HepG2 (cell line): ENCODE data around the gene HNF1B. TPM values are rescaled to one million over a fixed set of nuclear protein-coding genes. Genes with fewer than 3 reads are reported as not detected.

Experiments used
- ATAC-seq: fragments of 200-7000 bp; cut with Tn5 transposase; 3 replicates; pipeline ENCODE4 v1.9.1; 2020; ENCODE audit warnings: mild to moderate bottlenecking, moderate library complexity
- BruUV-seq: library from RNA; stranded (reverse); fragments of 400-500 nt; replicated peaks from 2 replicates; lab custom pipeline; 2021; lab: Mats Ljungman, UMichigan
- CTCF ChIA-PET: fragments of 300-600 bp; formaldehyde crosslinking; extraction: SDS; loops from one replicate; lab custom pipeline; 2021; ENCODE audit warnings: low total read pairs, inconsistent platforms, low intra/inter-chr PET ratio; lab: Yijun Ruan, JAX
- POLR2A ChIA-PET: fragments of 350-600 bp; sonication (Branson Sonifier 250); formaldehyde crosslinking; loops from one replicate; lab custom pipeline; 2020; ENCODE audit warnings: antibody characterized with exemption, inconsistent platforms; lab: Yijun Ruan, JAX
- DNase-seq: peaks from one replicate; pipeline ENCODE4 v3.0.0-alpha.2; 2015; ENCODE audit warnings: low spot score
- FAIRE-seq: peaks from 3 replicates; lab custom pipeline; 2011; peaks lifted over from hg19 to GRCh38; lab: Jason Lieb, UNC
- H2AFZ ChIP-seq: one replicate; pipeline ENCODE4 v1.6.1; 2011; ENCODE audit warnings: low read length, inconsistent platforms
- H3K27ac ChIP-seq: fragments of 300-600 bp; 3 replicates; pipeline ENCODE4 v1.8.0; 2011; ENCODE audit warnings: mixed run types, mild to moderate bottlenecking, mixed read lengths, low read length, inconsistent platforms; ENCODE audit not compliant: insufficient read depth; ENCODE audit errors: extremely low read length
- H3K27me3 ChIP-seq, 2 experiments: fragments of 200-600 bp in 1 of 2; 2 replicates in 1 of 2; 3 replicates in 1 of 2; pipeline versions ENCODE4 v1.6.0 to v1.8.0; 2011; ENCODE audit warnings: low read length in 2 of 2, mild to moderate bottlenecking in 2 of 2, moderate library complexity in 2 of 2, inconsistent platforms in 1 of 2; ENCODE audit not compliant: insufficient read depth in 2 of 2, control insufficient read depth in 1 of 2
- H3K36me3 ChIP-seq, 2 experiments: fragments of 200-600 bp in 1 of 2; replicated peaks in 1 of 2; 2 replicates in 1 of 2; 3 replicates in 1 of 2; pipeline versions ENCODE4 v1.5.1 to v1.8.0; 2011; ENCODE audit warnings: low read length in 2 of 2, inconsistent platforms in 1 of 2; ENCODE audit not compliant: insufficient read depth in 2 of 2, control insufficient read depth in 1 of 2
- H3K4me1 ChIP-seq: 2 replicates; pipeline ENCODE4 v1.5.1; 2012; ENCODE audit warnings: low read length, inconsistent platforms; ENCODE audit not compliant: insufficient read depth
- H3K4me2 ChIP-seq: 2 replicates; pipeline ENCODE4 v1.6.0; 2011; ENCODE audit warnings: low read depth, low read length, inconsistent platforms
- H3K4me3 ChIP-seq, 3 experiments: fragments of 200-600 bp in 1 of 3; sonication (generic), shearing (Covaris generic) in 1 of 3; replicated peaks in 1 of 3; 2 replicates each; pipeline ENCODE4 v1.5.1; 2011 to 2016; ENCODE audit warnings: low read length in 3 of 3, inconsistent platforms in 2 of 3, low read depth in 2 of 3, mild to moderate bottlenecking in 2 of 3, control low read depth in 1 of 3, mixed read lengths in 1 of 3; ENCODE audit not compliant: insufficient read depth in 1 of 3
- H3K79me2 ChIP-seq: one replicate; pipeline ENCODE4 v1.6.1; 2011; ENCODE audit warnings: low read length, inconsistent platforms; ENCODE audit not compliant: insufficient read depth
- H3K9ac ChIP-seq: 2 replicates; pipeline ENCODE4 v1.6.0; 2011; ENCODE audit warnings: mild to moderate bottlenecking, low read depth, low read length, inconsistent platforms; ENCODE audit not compliant: insufficient read depth
- H3K9me3 ChIP-seq: 2 replicates; pipeline ENCODE4 v1.5.1; 2012; ENCODE audit warnings: mild to moderate bottlenecking, low read length
- H4K20me1 ChIP-seq: 2 replicates; pipeline ENCODE4 v1.6.0; 2011; ENCODE audit warnings: inconsistent platforms, mild to moderate bottlenecking, low read length, moderate library complexity; ENCODE audit not compliant: insufficient read depth
- ARID2 ChIP-seq: sonication (generic); formaldehyde crosslinking; IDR thresholded peaks from 2 replicates; pipeline ENCODE4 v1.8.1; 2022; ENCODE audit warnings: mild to moderate bottlenecking, missing genetic modification reagents, borderline replicate concordance
- ATRX ChIP-seq: sonication (generic); formaldehyde crosslinking; IDR thresholded peaks from 2 replicates; pipeline ENCODE4 v1.4.0; 2020; ENCODE audit warnings: missing genetic modification reagents, borderline replicate concordance
- ELF3 ChIP-seq: IDR thresholded peaks from 2 replicates; pipeline ENCODE4 v1.6.1; 2016; ENCODE audit warnings: missing genetic modification reagents, missing compliant biosample characterization
- FIP1L1 ChIP-seq: fragments of 200-400 bp; formaldehyde crosslinking; IDR thresholded peaks from 2 replicates; pipeline ENCODE4 v1.6.1; 2018; ENCODE audit warnings: low read depth, mild to moderate bottlenecking, low read length, moderate library complexity, borderline replicate concordance; ENCODE audit not compliant: insufficient read depth
- FOXK2 ChIP-seq: fragments of 450-650 bp; IDR thresholded peaks from 2 replicates; pipeline ENCODE4 v1.6.1; 2016
- HOXA3 ChIP-seq: sonication (generic); formaldehyde crosslinking; IDR thresholded peaks from 2 replicates; pipeline ENCODE4 v1.5.0; 2020; ENCODE audit warnings: missing genetic modification reagents
- KAT2B ChIP-seq: fragments of 150-350 bp; IDR thresholded peaks from 2 replicates; pipeline ENCODE4 v1.6.1; 2014; ENCODE audit warnings: low read depth, low read length, borderline replicate concordance
- MIXL1 ChIP-seq: IDR thresholded peaks from 2 replicates; pipeline ENCODE4 v1.6.1; 2016
- MTF2 ChIP-seq: sonication (generic); formaldehyde crosslinking; IDR thresholded peaks from 2 replicates; pipeline ENCODE4 v1.5.0; 2020; ENCODE audit warnings: missing genetic modification reagents, borderline replicate concordance
- NAIF1 ChIP-seq: sonication (generic); formaldehyde crosslinking; IDR thresholded peaks from 2 replicates; pipeline ENCODE4 v1.5.0; 2020; ENCODE audit warnings: mild to moderate bottlenecking, missing genetic modification reagents, borderline replicate concordance
- RELA ChIP-seq: sonication (generic); formaldehyde crosslinking; IDR thresholded peaks from 2 replicates; pipeline ENCODE4 v1.4.0; 2020; ENCODE audit warnings: missing genetic modification reagents
- TBL1XR1 ChIP-seq: fragments of 150-350 bp; IDR thresholded peaks from 2 replicates; pipeline ENCODE4 v1.6.1; 2014; ENCODE audit warnings: borderline replicate concordance, low read length; ENCODE audit not compliant: partially characterized antibody
- THAP11 ChIP-seq: IDR thresholded peaks from 2 replicates; pipeline ENCODE4 v1.6.1; 2016; ENCODE audit warnings: missing biosample characterization, missing genetic modification reagents
- ZNF326 ChIP-seq: sonication (generic); formaldehyde crosslinking; IDR thresholded peaks from 2 replicates; pipeline ENCODE4 v1.4.0; 2020; ENCODE audit warnings: missing genetic modification reagents, borderline replicate concordance
- ZNF672 ChIP-seq: sonication (generic); formaldehyde crosslinking; IDR thresholded peaks from 2 replicates; pipeline ENCODE4 v1.8.1; 2022; ENCODE audit warnings: missing genetic modification reagents
- ZNF713 ChIP-seq: sonication (generic); formaldehyde crosslinking; IDR thresholded peaks from 2 replicates; pipeline ENCODE4 v1.4.0; 2020; ENCODE audit warnings: mild to moderate bottlenecking, missing genetic modification reagents
- WGBS: methylation state at CpG from one replicate; pipeline ENCODE4 v1.1.6; 2017; ENCODE audit warnings: low lambda C conversion rate; 5-methylcytosine and 5-hydroxymethylcytosine counted together
- in situ Hi-C: cut with HindIII; loops from 2 replicates; pipeline ENCODE4 v1.10.0; 2017; ENCODE audit warnings: low pct_unique_long_range_greater_than_20kb; ENCODE audit not compliant: extremely low pct_ligation_motif_present
- intact Hi-C: fragments of 100-400 bp; cut with micrococcal nuclease; formaldehyde crosslinking; loops from one replicate; pipeline ENCODE4 v1.10.0; 2022; ENCODE audit not compliant: unreplicated experiment
- polyA plus RNA-seq, 8 experiments: library from polyadenylated mRNA; depleted of rRNA in 3 of 8; stranded (reverse) in 7 of 8; unstranded in 1 of 8; fragments of >200 nt; fragmentation: Illumina TruSeq in 4 of 8; extraction: Trizol in 4 of 8; gene quantifications; 2 replicates each; pipeline versions ENCODE4 v1.2.1 to v1.2.3, GENCODE V29; 2011 to 2016; ENCODE audit warnings: low read depth in 4 of 8, missing spikeins in 1 of 8, mixed read lengths in 1 of 8; ENCODE audit not compliant: insufficient read depth in 1 of 8
- total RNA-seq, 5 experiments: library from RNA; depleted of rRNA; stranded (reverse); fragments of >200 nt; fragmentation: Illumina TruSeq; extraction: Trizol; gene quantifications; 2 replicates each; pipeline ENCODE4 v1.2.3, GENCODE V29; 2016; ENCODE audit warnings: low read depth in 1 of 5
- TF ChIP-seq, protein P1 (sequence below): IDR thresholded peaks from 2 replicates; pipeline ENCODE4 v1.6.1; 2016; ENCODE audit warnings: low read depth, missing genetic modification reagents, missing compliant biosample characterization
- TF ChIP-seq, protein P2 (sequence below): sonication (generic); formaldehyde crosslinking; IDR thresholded peaks from 2 replicates; pipeline ENCODE4 v1.8.1; 2023; ENCODE audit warnings: missing genetic modification reagents, mild to moderate bottlenecking, borderline replicate concordance

Gene HNF1B
- total and polyA plus RNA-seq, 2 of the 13 experiments (the other 11 are each of a cell fraction or from before 2014, with no cell fraction given) = 1.9 to 5.3 TPM

GRCh38 chr17:37741341-37742115, 3.3 kb downstream of the HNF1B start:
- no peak for ATAC-seq
- TF ChIP-seq FOXK2 (no peak), ZNF672 (no peak), FIP1L1 (no peak), ZNF713 (CRISPR knock-in tag) (no peak), TBL1XR1 (no peak), NAIF1 (no peak), MIXL1 (no peak), ZNF326 (CRISPR knock-in tag) (no peak), ARID2 (CRISPR knock-in tag) (no peak), ELF3 (CRISPR knock-in tag) (no peak), HOXA3 (CRISPR knock-in tag) (peak; percentile 22; the same call in 1 of the 2 replicates), THAP11 (CRISPR knock-in tag) (no peak), KAT2B (no peak), MTF2 (CRISPR knock-in tag) (no peak), ATRX (CRISPR knock-in tag) (no peak), RELA (CRISPR knock-in tag) (no peak)
- TF ChIP-seq, protein P1, sequence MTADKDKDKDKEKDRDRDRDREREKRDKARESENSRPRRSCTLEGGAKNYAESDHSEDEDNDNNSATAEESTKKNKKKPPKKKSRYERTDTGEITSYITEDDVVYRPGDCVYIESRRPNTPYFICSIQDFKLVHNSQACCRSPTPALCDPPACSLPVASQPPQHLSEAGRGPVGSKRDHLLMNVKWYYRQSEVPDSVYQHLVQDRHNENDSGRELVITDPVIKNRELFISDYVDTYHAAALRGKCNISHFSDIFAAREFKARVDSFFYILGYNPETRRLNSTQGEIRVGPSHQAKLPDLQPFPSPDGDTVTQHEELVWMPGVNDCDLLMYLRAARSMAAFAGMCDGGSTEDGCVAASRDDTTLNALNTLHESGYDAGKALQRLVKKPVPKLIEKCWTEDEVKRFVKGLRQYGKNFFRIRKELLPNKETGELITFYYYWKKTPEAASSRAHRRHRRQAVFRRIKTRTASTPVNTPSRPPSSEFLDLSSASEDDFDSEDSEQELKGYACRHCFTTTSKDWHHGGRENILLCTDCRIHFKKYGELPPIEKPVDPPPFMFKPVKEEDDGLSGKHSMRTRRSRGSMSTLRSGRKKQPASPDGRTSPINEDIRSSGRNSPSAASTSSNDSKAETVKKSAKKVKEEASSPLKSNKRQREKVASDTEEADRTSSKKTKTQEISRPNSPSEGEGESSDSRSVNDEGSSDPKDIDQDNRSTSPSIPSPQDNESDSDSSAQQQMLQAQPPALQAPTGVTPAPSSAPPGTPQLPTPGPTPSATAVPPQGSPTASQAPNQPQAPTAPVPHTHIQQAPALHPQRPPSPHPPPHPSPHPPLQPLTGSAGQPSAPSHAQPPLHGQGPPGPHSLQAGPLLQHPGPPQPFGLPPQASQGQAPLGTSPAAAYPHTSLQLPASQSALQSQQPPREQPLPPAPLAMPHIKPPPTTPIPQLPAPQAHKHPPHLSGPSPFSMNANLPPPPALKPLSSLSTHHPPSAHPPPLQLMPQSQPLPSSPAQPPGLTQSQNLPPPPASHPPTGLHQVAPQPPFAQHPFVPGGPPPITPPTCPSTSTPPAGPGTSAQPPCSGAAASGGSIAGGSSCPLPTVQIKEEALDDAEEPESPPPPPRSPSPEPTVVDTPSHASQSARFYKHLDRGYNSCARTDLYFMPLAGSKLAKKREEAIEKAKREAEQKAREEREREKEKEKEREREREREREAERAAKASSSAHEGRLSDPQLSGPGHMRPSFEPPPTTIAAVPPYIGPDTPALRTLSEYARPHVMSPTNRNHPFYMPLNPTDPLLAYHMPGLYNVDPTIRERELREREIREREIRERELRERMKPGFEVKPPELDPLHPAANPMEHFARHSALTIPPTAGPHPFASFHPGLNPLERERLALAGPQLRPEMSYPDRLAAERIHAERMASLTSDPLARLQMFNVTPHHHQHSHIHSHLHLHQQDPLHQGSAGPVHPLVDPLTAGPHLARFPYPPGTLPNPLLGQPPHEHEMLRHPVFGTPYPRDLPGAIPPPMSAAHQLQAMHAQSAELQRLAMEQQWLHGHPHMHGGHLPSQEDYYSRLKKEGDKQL (CRISPR knock-in tag) = no peak
- TF ChIP-seq, protein P2, sequence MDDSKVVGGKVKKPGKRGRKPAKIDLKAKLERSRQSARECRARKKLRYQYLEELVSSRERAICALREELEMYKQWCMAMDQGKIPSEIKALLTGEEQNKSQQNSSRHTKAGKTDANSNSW (CRISPR knock-in tag) = no peak

More at GRCh38 chr17:37741341-37742115, 3.3 kb downstream of the HNF1B start:
- in situ Hi-C loops = loop anchor here (5.0 to 10.0 kb wide), 2 partner anchors 34 to 97 kb away; partner anchors contain the start of gene DDX52
- H3K27ac ChIP-seq = peak overlapping the region; percentile 94
- CTCF ChIA-PET = no interaction called here
- H4K20me1 ChIP-seq = no peaks in the 10 kb centered on the region
- H3K36me3 ChIP-seq = peaks cover 5 to 15% of the 10 kb centered on the region in 2 experiments
- H2AFZ ChIP-seq = no peak overlapping the region
- FAIRE-seq = no peak
- BruUV-seq = no TSS peak
- H3K9me3 ChIP-seq = no peaks in the 10 kb centered on the region
- H3K79me2 ChIP-seq = peaks cover 49% of the 10 kb centered on the region
- 5% methylated on average over 14 of the region's 22 CpGs for WGBS
- intact Hi-C loops = loop anchor here (2.0 to 10.0 kb wide), 3 partner anchors 41 to 91 kb away; no protein-coding TSS in a partner anchor
- POLR2A ChIA-PET = interaction anchor here (1.3 to 6.0 kb wide), 4 partner anchors 25 to 52 kb away, joined by 6 to 79 read pairs (median 14); no protein-coding TSS in a partner anchor
- DNase-seq = no peak
- H3K4me1 ChIP-seq = peaks cover 20% of the 10 kb centered on the region
- H3K4me2 ChIP-seq = peak overlapping the region; percentile 77
- peak overlapping the region; percentile 77 to 89 (median 80) for H3K4me3 ChIP-seq
- H3K27me3 ChIP-seq = no peaks in the 10 kb centered on the region; a peak in 1 of 5 replicates
- peak overlapping the region; percentile 93 for H3K9ac ChIP-seq
